HAP-1 (cell line): ENCODE data around the gene TCEAL9.
A peak's percentile ranks its signal among the peaks of the same experiment; 100 is the strongest.
"Not testable (repeated sequence)": the region's sequence is repeated elsewhere in the genome, so short reads cannot be mapped to it uniquely, and the experiment has no call there.

Source experiments
- DNase-seq, 2 experiments: peaks; one replicate each; pipeline ENCODE4 v3.0.0-alpha.2; 2016 to 2020; ENCODE audit warnings: low spot score in 2 of 2
- H3K27me3 ChIP-seq: fragments of 250-450 bp; sonication (Bioruptor Pico); 2 replicates; pipeline ENCODE4 v1.5.1; 2020; ENCODE audit warnings: low read depth, mild to moderate bottlenecking, moderate library complexity
- H3K36me3 ChIP-seq: fragments of 250-450 bp; sonication (Bioruptor Pico); replicated peaks from 2 replicates; pipeline ENCODE4 v1.5.1; 2020; ENCODE audit warnings: mild to moderate bottlenecking
- H3K4me1 ChIP-seq: fragments of 250-450 bp; sonication (Bioruptor Pico); 2 replicates; pipeline ENCODE4 v1.5.1; 2020; ENCODE audit warnings: mild to moderate bottlenecking
- H3K4me3 ChIP-seq: fragments of 250-450 bp; sonication (Bioruptor Pico); 2 replicates; pipeline ENCODE4 v1.5.1; 2020; ENCODE audit warnings: mild to moderate bottlenecking, moderate library complexity
- H3K9me3 ChIP-seq: fragments of 250-450 bp; sonication (Bioruptor Pico); 2 replicates; pipeline ENCODE4 v1.5.1; 2020; ENCODE audit warnings: mild to moderate bottlenecking, moderate library complexity
- in situ Hi-C: fragments of 300-500 bp; cut with MboI; formaldehyde crosslinking; loops from 3 replicates; pipeline ENCODE4 v1.14.3; 2020; ENCODE audit warnings: low sequenced_read_pairs, inconsistent platforms, mixed read lengths

TCEAL9 gene

GRCh38 chrX:103384672-103385071 is 28.4 kb downstream of the TCEAL9 start:
- Histone ChIP-seq H3K4me3 (no peak overlapping the region), H3K27me3 (no peaks in the 10 kb centered on the region; the same call in 1 of the 2 replicates), H3K9me3 (no peaks in the 10 kb centered on the region), H3K36me3 (peaks cover 3% of the 10 kb centered on the region; the same call in 1 of the 2 replicates), H3K4me1 (no peaks in the 10 kb centered on the region)
- in situ Hi-C loops: no loop called here
- no peak for DNase-seq

- DNase-seq, H3K36me3 ChIP-seq, H3K4me3 ChIP-seq, H3K27me3 ChIP-seq, H3K4me1 ChIP-seq, in situ Hi-C loops, H3K9me3 ChIP-seq: not testable (repeated sequence)
These were observed 29.1 kb downstream of the TCEAL9 start for GRCh38 chrX:103385283-103385830.

- no peaks in the 10 kb centered on the region for H3K36me3 ChIP-seq
- in situ Hi-C loops: no loop called here
- no peak for DNase-seq
- H3K4me3 ChIP-seq: no peak overlapping the region
- H3K4me1 ChIP-seq: no peaks in the 10 kb centered on the region
- no peaks in the 10 kb centered on the region for H3K9me3 ChIP-seq
- H3K27me3 ChIP-seq: no peaks in the 10 kb centered on the region; the same call in 1 of the 2 replicates
These were observed 30.0 kb downstream of the TCEAL9 start for GRCh38 chrX:103386332-103386731.

- H3K27me3 ChIP-seq: peaks cover 3% of the 10 kb centered on the region; the same call in 1 of the 2 replicates
- no peak for DNase-seq
- H3K9me3 ChIP-seq: no peaks in the 10 kb centered on the region
- no peaks in the 10 kb centered on the region for H3K36me3 ChIP-seq
- H3K4me1 ChIP-seq: no peaks in the 10 kb centered on the region
- no peak overlapping the region for H3K4me3 ChIP-seq
- in situ Hi-C loops: no loop called here
These were observed 37.2 kb downstream of the TCEAL9 start for GRCh38 chrX:103393487-103393886.

- Histone ChIP-seq H3K27me3 (0 out of 2 replicates have a peak, but pooled peaks cover 3% of the 10 kb centered on the region), H3K9me3 (no peaks in the 10 kb centered on the region; the same call in 1 of the 2 replicates), H3K36me3 (no peaks in the 10 kb centered on the region), H3K4me3 (no peak overlapping the region), H3K4me1 (no peaks in the 10 kb centered on the region)
- in situ Hi-C loops: no loop called here
- no peak for DNase-seq
These were observed 39.9 kb downstream of the TCEAL9 start for GRCh38 chrX:103396186-103396585.

- no peaks in the 10 kb centered on the region for H3K36me3 ChIP-seq
- 0 out of 2 replicates have a peak, but pooled peaks cover 3% of the 10 kb centered on the region for H3K27me3 ChIP-seq
- no peaks in the 10 kb centered on the region for H3K4me1 ChIP-seq
- no peaks in the 10 kb centered on the region; the same call in 1 of the 2 replicates for H3K9me3 ChIP-seq
- no peak overlapping the region for H3K4me3 ChIP-seq
- no peak for DNase-seq
- in situ Hi-C loops: no loop called here
These were observed 40.4 kb downstream of the TCEAL9 start for GRCh38 chrX:103396660-103397059.

GRCh38 chrX:103397707-103398106 is 41.4 kb downstream of the TCEAL9 start:
- in situ Hi-C loops: no loop called here
- no peak for DNase-seq
- Histone ChIP-seq H3K4me1 (no peaks in the 10 kb centered on the region), H3K36me3 (no peaks in the 10 kb centered on the region), H3K4me3 (no peak overlapping the region), H3K9me3 (no peaks in the 10 kb centered on the region; the same call in 1 of the 2 replicates), H3K27me3 (0 out of 2 replicates have a peak, but pooled peaks cover 3% of the 10 kb centered on the region)

- no peak for DNase-seq
These were observed 42.1 kb downstream of the TCEAL9 start for GRCh38 chrX:103398421-103398864.

GRCh38 chrX:103399744-103400143 is 43.4 kb downstream of the TCEAL9 start:
- DNase-seq: no peak
- in situ Hi-C loops: no loop called here
- H3K4me3 ChIP-seq: no peak overlapping the region

More at GRCh38 chrX:103398421-103398864, 42.1 kb downstream of the TCEAL9 start:
- H3K4me1 ChIP-seq: no peaks in the 10 kb centered on the region
- H3K36me3 ChIP-seq: no peaks in the 10 kb centered on the region
- 0 out of 2 replicates have a peak, but pooled peaks cover 3% of the 10 kb centered on the region for H3K27me3 ChIP-seq
- in situ Hi-C loops: no loop called here
- no peaks in the 10 kb centered on the region; the same call in 1 of the 2 replicates for H3K9me3 ChIP-seq
- H3K4me3 ChIP-seq: no peak overlapping the region

GRCh38 chrX:103400931-103401330 is 44.6 kb downstream of the TCEAL9 start:
- no peaks in the 10 kb centered on the region for H3K27me3 ChIP-seq
- H3K36me3 ChIP-seq: no peaks in the 10 kb centered on the region
- H3K4me1 ChIP-seq: peaks cover 9% of the 10 kb centered on the region
- H3K9me3 ChIP-seq: no peaks in the 10 kb centered on the region; the same call in 1 of the 2 replicates
- H3K4me3 ChIP-seq: no peak overlapping the region
- no peak for DNase-seq
- in situ Hi-C loops: no loop called here

More at GRCh38 chrX:103399744-103400143, 43.4 kb downstream of the TCEAL9 start:
- H3K27me3 ChIP-seq: no peaks in the 10 kb centered on the region
- no peaks in the 10 kb centered on the region; the same call in 1 of the 2 replicates for H3K9me3 ChIP-seq
- H3K4me1 ChIP-seq: peaks cover 5% of the 10 kb centered on the region
- no peaks in the 10 kb centered on the region for H3K36me3 ChIP-seq

- Histone ChIP-seq H3K36me3 (no peaks in the 10 kb centered on the region; the same call in 1 of the 2 replicates), H3K9me3 (no peaks in the 10 kb centered on the region; the same call in 1 of the 2 replicates), H3K4me1 (peaks cover 9% of the 10 kb centered on the region), H3K4me3 (peak overlapping the region; percentile 65), H3K27me3 (no peaks in the 10 kb centered on the region)
- in situ Hi-C loops: no loop called here
- DNase-seq: peak; percentile 81 to 86
These were observed 48.1 kb downstream of the TCEAL9 start for GRCh38 chrX:103404231-103405008.

- peak overlapping the region; percentile 65 for H3K4me3 ChIP-seq
- DNase-seq: no peak
- no peaks in the 10 kb centered on the region for H3K27me3 ChIP-seq
- in situ Hi-C loops: no loop called here
- H3K36me3 ChIP-seq: no peaks in the 10 kb centered on the region; the same call in 1 of the 2 replicates
- peaks cover 9% of the 10 kb centered on the region for H3K4me1 ChIP-seq
- H3K9me3 ChIP-seq: no peaks in the 10 kb centered on the region
These were observed 48.7 kb downstream of the TCEAL9 start for GRCh38 chrX:103405009-103405333.

- Histone ChIP-seq H3K36me3 (no peaks in the 10 kb centered on the region; the same call in 1 of the 2 replicates), H3K4me1 (peaks cover 9% of the 10 kb centered on the region), H3K27me3 (no peaks in the 10 kb centered on the region), H3K9me3 (no peaks in the 10 kb centered on the region), H3K4me3 (no peak overlapping the region)
- in situ Hi-C loops: no loop called here
- DNase-seq: no peak
These were observed 50.0 kb downstream of the TCEAL9 start for GRCh38 chrX:103406256-103406655.

- DNase-seq: no peak
- H3K9me3 ChIP-seq: no peaks in the 10 kb centered on the region
- in situ Hi-C loops: no loop called here
- H3K4me3 ChIP-seq: no peak overlapping the region
- peaks cover 9% of the 10 kb centered on the region for H3K4me1 ChIP-seq
- no peaks in the 10 kb centered on the region for H3K27me3 ChIP-seq
- H3K36me3 ChIP-seq: no peaks in the 10 kb centered on the region; the same call in 1 of the 2 replicates
These were observed 51.5 kb downstream of the TCEAL9 start for GRCh38 chrX:103407776-103408175.
